Duodenal mucosa (tissue), 2 donors: ENCODE measurements around the gene SEH1L.
"Not testable (repeated sequence)": the region's sequence is repeated elsewhere in the genome, so short reads cannot be mapped to it uniquely, and the experiment has no call there.

Source experiments
- H3K27ac ChIP-seq: one replicate; pipeline ENCODE4 v1.7.0; 2013; ENCODE audit warnings: low read depth, low read length
- H3K27me3 ChIP-seq, 2 donors: one replicate each; pipeline ENCODE4 v1.7.0; 2013; ENCODE audit warnings: low read length in 2 of 2, control low read depth in 1 of 2; ENCODE audit not compliant: insufficient read depth in 2 of 2, control insufficient read depth in 1 of 2
- H3K36me3 ChIP-seq, 2 donors: one replicate each; pipeline ENCODE4 v1.7.0; 2013; ENCODE audit warnings: low read length in 2 of 2, control low read depth in 1 of 2; ENCODE audit not compliant: insufficient read depth in 2 of 2, control insufficient read depth in 1 of 2
- H3K4me1 ChIP-seq, 2 donors: one replicate each; pipeline ENCODE4 v1.7.0; 2013; ENCODE audit warnings: low read length in 2 of 2, control low read depth in 1 of 2; ENCODE audit not compliant: insufficient read depth in 2 of 2, control insufficient read depth in 1 of 2
- H3K4me3 ChIP-seq, 2 donors: one replicate each; pipeline ENCODE4 v1.7.0; 2013; ENCODE audit warnings: low read length in 2 of 2, low read depth in 1 of 2
- H3K9ac ChIP-seq, 2 donors: one replicate each; pipeline ENCODE4 v1.7.0; 2013; ENCODE audit warnings: low read length in 2 of 2, low read depth in 1 of 2
- H3K9me3 ChIP-seq, 2 donors: one replicate each; pipeline ENCODE4 v1.7.0; 2013; ENCODE audit warnings: low read length in 2 of 2, control low read depth in 1 of 2; ENCODE audit not compliant: control insufficient read depth in 1 of 2

SEH1L gene

GRCh38 chr18:12993439-12993838, 45.6 kb downstream of the SEH1L start:
- Histone ChIP-seq H3K27me3 (no peaks in the 10 kb centered on the region), H3K36me3 (peaks cover 0 to 3% of the 10 kb centered on the region in 2 donors), H3K4me1 (peaks cover 18 to 22% of the 10 kb centered on the region in 2 donors), H3K9ac (no peak overlapping the region), H3K4me3 (no peak overlapping the region), H3K9me3 (no peaks in the 10 kb centered on the region), H3K27ac (no peak overlapping the region)

DNA sequence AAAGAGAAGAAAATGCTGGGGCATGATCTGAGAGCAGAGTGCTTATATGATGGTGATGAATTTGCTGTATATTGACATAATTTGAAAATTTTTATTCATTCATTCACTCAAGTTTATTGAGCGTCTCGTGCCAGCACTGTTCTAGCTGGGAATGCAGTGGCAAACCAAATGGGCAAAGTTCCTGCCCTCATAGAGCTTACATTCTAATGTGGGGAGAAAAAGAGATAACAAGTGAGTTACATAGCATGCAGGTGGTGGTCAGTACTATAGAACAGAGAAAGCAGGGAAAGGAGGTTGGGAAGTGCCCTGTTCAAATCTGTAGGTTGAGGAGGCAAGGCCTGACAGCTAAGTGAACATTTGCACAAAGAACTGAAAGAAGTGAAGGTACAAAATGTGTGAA, 47.6 kb downstream of the SEH1L start:
- H3K4me3 ChIP-seq = no peak overlapping the region
- peaks cover 0 to 3% of the 10 kb centered on the region in 2 donors for H3K36me3 ChIP-seq
- H3K27me3 ChIP-seq = no peaks in the 10 kb centered on the region
- peaks cover 12 to 17% of the 10 kb centered on the region in 2 donors for H3K4me1 ChIP-seq
- H3K9me3 ChIP-seq = no peaks in the 10 kb centered on the region
- H3K27ac ChIP-seq = no peak overlapping the region
- H3K9ac ChIP-seq = no peak overlapping the region

- peaks cover 0 to 3% of the 10 kb centered on the region in 2 donors for H3K36me3 ChIP-seq
- H3K4me1 ChIP-seq = peaks cover 9 to 15% of the 10 kb centered on the region in 2 donors
- H3K4me3 ChIP-seq = no peak overlapping the region
- no peaks in the 10 kb centered on the region for H3K27me3 ChIP-seq
- no peak overlapping the region for H3K9ac ChIP-seq
- H3K9me3 ChIP-seq = no peaks in the 10 kb centered on the region
- no peak overlapping the region for H3K27ac ChIP-seq
These were observed 48.2 kb downstream of the SEH1L start for GRCh38 chr18:12995952-12996477.

- Histone ChIP-seq H3K4me1 (peaks cover 9 to 15% of the 10 kb centered on the region in 2 donors), H3K9ac (no peak overlapping the region), H3K9me3 (no peaks in the 10 kb centered on the region), H3K36me3 (peaks cover 0 to 6% of the 10 kb centered on the region in 2 donors), H3K4me3 (no peak overlapping the region), H3K27me3 (no peaks in the 10 kb centered on the region), H3K27ac (no peak overlapping the region)
These were observed 49.0 kb downstream of the SEH1L start for GRCh38 chr18:12996661-12997292.

DNA sequence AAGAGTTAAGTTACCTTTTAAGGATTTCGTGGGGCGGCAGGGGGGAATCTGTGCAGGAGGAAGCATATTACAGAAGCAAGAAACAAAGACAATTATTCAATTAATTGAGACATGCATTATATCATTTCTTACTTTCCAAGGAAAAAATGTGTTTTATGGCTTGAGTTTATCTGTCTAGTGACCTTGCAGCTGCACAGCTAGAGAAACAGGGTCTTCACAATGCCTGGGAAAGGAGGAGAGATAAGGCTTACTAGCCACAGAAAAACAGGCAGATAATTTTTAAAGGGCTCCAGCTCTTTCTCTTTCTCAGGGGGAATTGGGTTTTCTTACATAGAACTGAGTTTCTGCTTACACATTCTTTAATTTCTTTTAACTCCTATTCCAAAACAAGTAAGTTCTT, 49.5 kb downstream of the SEH1L start:
- not testable (repeated sequence) for H3K27ac ChIP-seq, H3K36me3 ChIP-seq, H3K4me3 ChIP-seq

DNA sequence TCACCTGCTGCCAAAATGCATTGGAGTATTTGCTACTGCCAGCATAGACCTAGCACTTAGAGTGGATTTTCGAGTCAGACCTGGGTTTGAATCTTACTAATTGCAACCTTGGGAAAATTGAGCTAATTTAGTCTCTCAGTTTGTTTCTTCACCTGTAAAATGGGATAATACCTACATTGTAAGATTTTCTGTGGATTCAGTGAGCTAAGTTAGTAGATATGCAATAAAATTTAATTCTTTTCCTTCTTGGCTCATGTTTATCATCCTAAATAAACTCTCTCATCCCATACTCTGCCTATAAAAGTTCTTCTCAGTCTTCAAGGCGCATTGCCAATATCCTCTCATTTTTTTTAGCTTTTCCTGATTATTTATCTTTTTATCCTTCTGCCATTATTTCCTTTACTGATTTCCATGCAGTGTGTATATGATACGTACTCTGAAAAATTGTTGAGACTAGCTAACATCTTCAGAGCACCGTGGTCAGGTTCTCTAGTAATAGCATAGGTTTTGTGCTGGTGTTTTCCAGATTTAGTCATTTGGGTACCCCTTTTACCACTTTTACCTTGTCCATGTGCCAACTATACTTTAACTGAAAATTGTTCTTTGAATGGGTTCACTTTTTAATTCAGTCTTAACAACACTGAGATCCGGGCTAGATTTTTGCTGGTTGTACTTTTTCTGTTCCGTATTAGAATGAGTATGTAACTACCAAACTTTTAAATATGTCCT, 50.7 kb downstream of the SEH1L start:
- Histone ChIP-seq H3K36me3 (peaks cover 0 to 6% of the 10 kb centered on the region in 2 donors), H3K9me3 (no peaks in the 10 kb centered on the region), H3K27ac (no peak overlapping the region), H3K9ac (no peak overlapping the region), H3K4me3 (no peak overlapping the region), H3K4me1 (peaks cover 0 to 4% of the 10 kb centered on the region in 2 donors), H3K27me3 (no peaks in the 10 kb centered on the region)

More for the DNA sequence above, 49.5 kb downstream of the SEH1L start:
- H3K9ac ChIP-seq, H3K27me3 ChIP-seq, H3K9me3 ChIP-seq: not testable (repeated sequence)
- H3K4me1 ChIP-seq = peaks cover 9 to 11% of the 10 kb centered on the region in 2 donors

GRCh38 chr18:13003466-13003896, 55.7 kb downstream of the SEH1L start:
- H3K4me1 ChIP-seq = peaks cover 0 to 2% of the 10 kb centered on the region in 2 donors
- no peak overlapping the region for H3K27ac ChIP-seq
- H3K9ac ChIP-seq = no peak overlapping the region
- no peak overlapping the region for H3K4me3 ChIP-seq
- H3K36me3 ChIP-seq = peaks cover 3 to 19% of the 10 kb centered on the region in 2 donors
- no peaks in the 10 kb centered on the region for H3K27me3 ChIP-seq
- H3K9me3 ChIP-seq = no peaks in the 10 kb centered on the region

DNA sequence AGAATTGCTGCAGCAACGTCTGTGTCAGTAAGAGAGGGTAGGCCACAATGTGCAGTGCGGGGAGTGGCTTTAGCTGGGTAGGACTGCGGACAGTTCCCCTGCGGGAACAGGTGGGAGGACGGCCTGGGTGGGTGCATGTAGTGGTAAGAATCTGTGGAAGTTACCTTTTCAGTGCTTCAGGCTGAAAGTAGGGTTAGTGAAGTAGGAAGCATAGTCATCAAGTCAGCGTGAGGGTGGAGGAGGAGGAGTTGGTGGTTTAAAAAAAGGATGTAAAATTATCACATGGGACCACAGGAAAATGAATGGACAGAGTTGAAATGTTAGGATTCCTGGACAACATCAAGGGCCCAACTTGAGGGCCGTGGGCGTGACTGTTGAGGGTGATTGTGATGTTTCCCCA, 56.6 kb downstream of the SEH1L start:
- Histone ChIP-seq H3K4me3 (no peak overlapping the region), H3K4me1 (peaks cover 0 to 2% of the 10 kb centered on the region in 2 donors), H3K9me3 (no peaks in the 10 kb centered on the region), H3K36me3 (peaks cover 3 to 28% of the 10 kb centered on the region in 2 donors), H3K27me3 (no peaks in the 10 kb centered on the region), H3K27ac (no peak overlapping the region), H3K9ac (no peak overlapping the region)

- H3K9me3 ChIP-seq = no peaks in the 10 kb centered on the region
These were observed 57.5 kb downstream of the SEH1L start for GRCh38 chr18:13005289-13005688.

GRCh38 chr18:13006531-13007247, 58.9 kb downstream of the SEH1L start:
- Histone ChIP-seq H3K9me3 (no peaks in the 10 kb centered on the region), H3K27me3 (no peaks in the 10 kb centered on the region), H3K4me1 (peaks cover 0 to 2% of the 10 kb centered on the region in 2 donors), H3K9ac (no peak overlapping the region), H3K36me3 (peaks cover 4 to 42% of the 10 kb centered on the region in 2 donors), H3K27ac (no peak overlapping the region), H3K4me3 (no peak overlapping the region)

More at GRCh38 chr18:13005289-13005688, 57.5 kb downstream of the SEH1L start:
- peaks cover 0 to 2% of the 10 kb centered on the region in 2 donors for H3K4me1 ChIP-seq
- no peaks in the 10 kb centered on the region for H3K27me3 ChIP-seq
- peaks cover 3 to 33% of the 10 kb centered on the region in 2 donors for H3K36me3 ChIP-seq
- H3K4me3 ChIP-seq = no peak overlapping the region
- H3K27ac ChIP-seq = no peak overlapping the region
- no peak overlapping the region for H3K9ac ChIP-seq
